HuH-7 (cell line): Measurements from ENCODE around the gene NTRK2.
A peak's percentile ranks its signal among the peaks of the same experiment; 100 is the strongest.

Experiments used
- DNase-seq: peaks from one replicate; pipeline ENCODE4 v3.0.0; 2011; ENCODE audit warnings: low spot score

The NTRK2 gene

DNA sequence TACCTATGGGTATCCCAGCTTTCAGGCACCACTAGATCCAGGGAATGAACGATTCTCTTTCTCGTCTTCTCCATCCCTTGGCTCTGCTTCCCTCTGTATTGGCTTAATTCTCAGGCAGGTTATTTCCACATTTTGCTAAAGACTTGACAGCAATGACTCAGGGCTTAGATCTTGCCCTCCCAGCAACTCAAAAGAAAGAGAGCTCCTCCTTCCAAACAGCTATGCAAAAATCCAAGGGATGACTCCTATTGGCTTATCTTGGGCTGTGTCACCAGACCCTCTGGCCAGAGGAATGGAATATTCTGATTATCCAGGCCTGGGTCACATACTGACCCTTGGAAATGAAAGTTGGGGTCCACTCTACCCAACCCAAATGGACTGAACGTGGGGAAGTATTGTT, 270.2 kb downstream of the NTRK2 start:
- no peak for DNase-seq

DNA sequence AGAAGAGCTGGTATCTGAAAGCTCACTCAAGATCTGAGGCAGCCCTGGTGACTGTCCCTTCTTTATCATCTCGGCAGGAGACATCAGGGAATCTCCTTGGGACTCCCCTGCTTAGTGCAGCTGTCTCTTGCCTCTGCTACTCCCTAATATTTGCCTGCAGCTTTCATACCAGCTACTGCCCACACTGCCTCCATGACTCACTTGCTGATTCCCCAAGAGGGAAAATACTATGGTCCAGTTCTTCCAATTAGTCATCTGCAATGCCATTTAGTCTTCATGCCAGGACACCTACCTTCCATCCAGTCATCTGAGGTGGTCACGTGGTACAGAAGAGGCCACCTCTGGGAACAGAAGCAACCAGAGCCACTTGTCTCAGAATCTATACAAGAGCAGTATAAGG, 270.8 kb downstream of the NTRK2 start:
- no peak for DNase-seq

DNA sequence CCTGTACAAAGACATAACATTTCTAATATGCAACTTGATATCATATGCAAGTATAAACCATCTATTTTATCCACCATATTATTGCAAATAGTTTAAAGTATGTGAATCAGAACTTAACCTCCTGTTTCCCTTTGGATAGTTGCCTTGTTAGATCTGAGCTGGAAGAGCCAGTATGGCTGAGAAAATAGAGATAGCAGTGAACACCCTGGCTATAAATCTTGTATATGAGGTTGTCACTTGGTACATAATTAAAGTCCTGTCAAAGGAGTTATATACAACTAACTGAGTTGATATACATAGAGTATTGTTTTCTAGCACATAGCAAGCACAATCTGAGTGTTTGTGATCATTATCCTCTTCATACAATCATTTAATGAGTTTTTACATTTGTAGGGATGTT, 272.3 kb downstream of the NTRK2 start:
- no peak for DNase-seq

DNA sequence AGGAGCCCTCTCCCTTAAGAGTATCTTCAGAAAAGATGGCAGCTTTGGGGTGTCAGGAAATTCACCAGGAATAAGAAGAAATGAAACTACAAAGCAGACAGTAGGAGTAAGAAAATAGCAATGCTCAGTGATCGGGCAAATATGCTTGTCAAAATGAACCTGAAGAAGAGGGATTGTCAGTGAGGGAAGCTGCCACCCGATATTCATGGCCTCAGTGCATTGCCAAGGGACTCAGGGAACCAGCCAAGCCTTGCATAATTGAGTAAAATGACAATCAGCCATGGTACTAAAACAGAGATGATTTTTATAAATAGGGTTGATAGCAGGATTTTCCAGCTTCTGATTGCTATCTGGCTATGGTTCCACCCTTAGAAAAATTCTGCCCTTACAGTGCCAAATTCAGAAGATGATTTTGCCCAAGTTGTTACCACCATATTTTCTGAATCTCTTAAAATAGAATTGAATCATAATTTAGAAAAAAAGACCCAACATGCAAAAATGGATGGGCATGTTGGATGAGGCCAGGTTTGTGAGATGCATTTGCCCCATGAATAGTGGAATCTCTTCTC, 274.0 kb downstream of the NTRK2 start:
- no peak for DNase-seq

DNA sequence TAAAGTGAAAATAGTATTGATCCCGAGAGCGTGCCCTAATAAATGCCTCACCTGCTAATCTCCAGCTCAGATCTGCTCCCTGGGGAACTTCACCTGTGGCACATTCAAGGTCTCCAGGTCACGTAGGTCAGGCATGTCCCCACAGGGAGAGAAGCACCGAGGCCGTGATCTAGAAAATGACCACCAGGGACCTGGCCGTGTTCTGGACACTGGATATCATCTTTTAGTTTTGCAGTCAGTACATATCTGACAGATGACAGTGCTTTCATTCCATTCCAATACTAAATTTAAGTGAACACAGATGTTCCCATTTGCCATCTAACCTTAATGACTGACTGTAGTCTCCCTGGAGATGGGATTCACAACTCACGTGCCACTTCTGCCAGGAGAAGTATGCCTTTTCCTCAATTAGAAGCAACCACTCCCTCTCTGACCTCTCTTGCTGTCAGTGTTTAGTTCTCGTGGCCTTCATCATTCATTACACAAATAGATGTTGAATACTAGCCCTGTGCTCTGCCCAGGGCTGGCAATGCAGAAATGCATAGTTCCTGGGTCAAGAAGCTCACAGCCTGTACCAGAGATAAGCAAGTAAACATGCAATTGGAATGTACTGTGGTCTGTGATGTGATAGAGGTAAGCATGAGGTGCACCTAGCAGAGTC, 276.5 kb downstream of the NTRK2 start:
- DNase-seq: no peak

DNA sequence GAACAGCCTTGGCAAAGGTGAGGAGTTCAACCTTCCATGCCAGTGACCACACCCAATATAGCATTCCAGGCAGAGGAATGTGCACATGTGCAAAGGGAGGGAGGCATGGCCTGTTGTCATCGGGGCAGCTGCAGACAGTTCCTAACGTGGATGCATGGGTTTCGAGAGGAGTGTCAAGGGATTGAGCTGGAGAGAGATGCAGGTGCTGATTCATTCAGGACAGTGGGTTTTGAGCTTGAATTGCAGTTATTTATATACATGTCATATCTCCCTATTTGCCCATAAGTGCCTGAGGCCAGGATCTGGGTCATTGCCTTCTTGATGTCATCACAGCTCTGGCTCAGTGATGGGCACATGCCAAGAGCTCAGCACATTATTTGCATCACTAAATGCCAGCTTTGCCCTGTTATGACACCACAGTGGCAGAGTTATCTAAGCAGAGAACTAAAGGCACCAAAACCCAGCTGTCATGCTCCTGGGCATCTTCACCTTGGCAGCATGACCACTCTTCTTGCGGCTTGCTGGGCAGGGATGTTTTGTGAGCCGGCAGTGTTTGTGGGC, 278.0 kb downstream of the NTRK2 start:
- no peak for DNase-seq

DNA sequence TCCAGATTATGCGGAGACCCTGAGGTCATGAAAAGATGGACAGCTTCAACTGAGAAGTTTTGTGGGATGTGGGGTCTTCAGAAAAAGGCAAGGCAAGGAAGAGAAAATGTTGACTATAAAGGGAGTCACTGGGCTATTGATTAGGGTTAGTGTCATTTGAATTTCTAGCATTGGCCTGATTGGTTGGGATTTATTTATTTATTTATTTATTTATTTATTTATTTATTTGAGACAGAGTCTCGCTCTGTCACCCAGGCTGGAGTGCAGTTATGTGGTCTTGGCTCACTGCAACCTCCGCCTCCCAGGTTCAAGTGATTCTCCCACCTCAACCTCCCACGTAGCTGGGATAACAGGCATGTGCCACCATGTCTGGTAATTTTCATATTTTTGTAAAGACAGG, 279.7 kb downstream of the NTRK2 start:
- DNase-seq: no peak

DNA sequence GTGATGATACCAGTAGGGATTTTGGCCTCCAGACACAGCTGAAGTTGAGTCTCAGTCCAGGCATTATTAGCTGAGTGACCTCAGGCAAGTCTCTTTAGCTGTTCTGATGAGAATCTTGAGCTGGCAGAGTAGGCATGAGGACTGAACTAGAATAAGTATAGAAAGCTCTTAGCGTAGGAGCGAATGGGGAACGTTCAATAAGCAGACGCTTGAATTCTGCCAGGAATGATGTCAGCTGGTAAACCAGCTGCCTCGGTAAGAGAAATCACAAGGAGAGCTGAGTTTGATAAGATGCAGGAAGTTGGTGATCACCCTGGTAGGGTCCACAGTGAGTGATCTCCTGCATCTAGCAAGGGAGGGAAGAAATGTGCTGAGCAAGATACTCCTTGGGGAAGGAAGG, 280.4 kb downstream of the NTRK2 start:
- no peak for DNase-seq

DNA sequence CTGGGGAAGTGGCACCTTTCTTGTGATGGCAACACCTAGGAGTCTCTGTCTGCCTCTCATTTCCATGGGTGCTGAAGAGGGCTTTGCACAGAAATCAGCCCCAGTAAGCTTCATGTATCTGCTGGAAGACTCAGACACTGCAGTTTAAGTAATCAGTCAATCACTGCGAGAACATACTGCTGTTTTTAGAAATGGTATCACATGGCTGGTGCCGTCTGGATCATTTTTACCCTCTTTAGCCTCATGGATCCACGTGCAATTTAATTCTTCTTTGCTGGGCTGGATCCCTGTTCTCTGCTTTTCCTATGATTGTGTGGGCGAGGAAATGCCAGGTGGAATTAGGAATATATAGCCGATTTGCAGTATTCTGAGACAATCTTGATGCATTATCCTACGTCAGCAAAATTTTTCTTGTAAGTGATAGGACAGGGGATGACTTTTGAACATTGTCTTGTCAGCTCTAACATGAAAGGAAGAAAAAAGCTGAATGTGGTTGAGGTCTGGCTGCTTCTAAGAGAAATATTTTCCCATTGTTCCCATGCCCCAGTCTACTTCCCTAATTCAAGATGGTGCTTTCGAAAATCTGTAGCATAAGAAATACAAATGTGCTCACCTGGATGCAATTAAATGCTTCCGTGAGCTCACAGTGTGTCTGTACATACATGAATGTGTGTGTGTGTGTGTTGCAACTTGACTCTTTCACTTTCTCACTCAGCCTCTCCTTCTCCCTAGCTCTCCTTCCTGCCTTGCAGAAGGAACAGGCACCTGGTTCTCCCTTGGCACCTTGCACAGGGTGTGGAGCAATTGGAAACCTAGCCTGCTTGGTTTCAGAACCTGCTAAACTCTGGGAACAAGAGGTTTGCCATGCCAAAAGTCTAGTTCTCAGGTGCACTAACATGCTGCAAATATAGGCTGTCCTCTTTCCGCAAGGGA, 281.6 kb downstream of the NTRK2 start:
- DNase-seq: no peak

DNA sequence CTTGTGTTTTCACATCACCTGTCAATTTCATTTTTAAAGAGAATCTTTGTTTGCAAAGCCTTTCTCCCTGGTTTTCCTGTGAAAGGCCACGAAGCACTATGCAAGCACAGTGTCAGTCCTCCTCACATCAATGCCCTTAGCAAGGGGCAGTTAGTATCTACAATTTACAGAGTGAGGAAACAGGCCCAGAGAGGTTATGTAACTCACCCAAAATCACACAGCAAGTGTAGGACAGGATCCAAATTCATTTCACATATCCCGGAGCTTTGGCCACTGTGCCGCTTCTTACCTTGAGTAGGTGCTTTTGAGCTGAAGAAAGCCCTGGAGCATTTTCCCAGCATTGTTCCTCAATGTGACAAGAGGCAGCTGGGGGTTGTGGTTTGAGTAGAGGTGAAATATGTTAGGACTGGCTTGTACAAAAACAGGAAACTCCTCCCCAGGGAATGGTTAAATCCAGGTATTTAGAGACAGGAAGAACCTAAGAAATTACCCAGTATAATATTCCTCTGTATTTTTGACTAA, 283.8 kb downstream of the NTRK2 start:
- DNase-seq: no peak

DNA sequence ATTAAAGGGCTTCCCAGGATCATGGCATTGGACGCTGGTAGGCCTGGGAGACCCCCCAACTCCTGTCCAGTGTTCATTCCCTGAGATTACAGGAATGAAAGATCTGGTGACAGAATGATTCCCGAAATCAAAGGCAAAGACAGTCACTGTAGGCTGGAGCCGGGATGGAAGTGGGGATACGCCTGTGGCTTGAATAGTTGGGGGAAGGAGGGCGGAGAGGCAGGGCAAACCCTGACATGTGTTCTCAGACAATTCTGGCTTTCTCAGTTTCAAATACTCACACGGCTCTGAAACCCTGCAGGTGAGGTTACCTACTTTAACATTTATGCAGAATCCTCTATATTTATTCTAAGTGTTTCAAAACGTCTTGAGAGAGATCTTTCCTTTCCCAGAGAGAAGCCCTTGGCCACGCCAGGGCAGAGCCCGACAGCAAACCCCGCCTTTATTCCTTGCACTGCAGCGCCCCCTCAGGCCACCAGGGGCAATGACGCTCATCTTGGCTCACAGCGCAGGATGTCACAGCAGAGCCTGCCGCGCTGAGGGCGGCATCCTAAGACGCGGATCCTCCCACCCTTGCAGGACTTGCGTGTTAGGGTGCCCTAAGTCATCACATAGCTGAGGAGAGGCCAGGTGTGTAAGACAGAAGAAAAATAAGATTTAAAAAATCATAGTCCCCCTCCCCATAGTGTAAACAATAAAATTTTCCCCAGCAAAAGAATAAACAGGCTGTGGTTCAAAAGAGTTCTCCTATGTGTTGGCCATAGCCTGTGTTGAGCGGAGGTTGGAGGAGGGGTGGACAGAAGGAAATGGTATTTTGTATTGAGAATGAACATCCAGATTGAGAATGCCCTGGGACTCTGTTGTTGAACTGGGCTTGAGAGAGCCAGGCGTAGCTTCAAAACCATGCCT, 284.5 kb downstream of the NTRK2 start:
- peak; percentile 68 for DNase-seq

DNA sequence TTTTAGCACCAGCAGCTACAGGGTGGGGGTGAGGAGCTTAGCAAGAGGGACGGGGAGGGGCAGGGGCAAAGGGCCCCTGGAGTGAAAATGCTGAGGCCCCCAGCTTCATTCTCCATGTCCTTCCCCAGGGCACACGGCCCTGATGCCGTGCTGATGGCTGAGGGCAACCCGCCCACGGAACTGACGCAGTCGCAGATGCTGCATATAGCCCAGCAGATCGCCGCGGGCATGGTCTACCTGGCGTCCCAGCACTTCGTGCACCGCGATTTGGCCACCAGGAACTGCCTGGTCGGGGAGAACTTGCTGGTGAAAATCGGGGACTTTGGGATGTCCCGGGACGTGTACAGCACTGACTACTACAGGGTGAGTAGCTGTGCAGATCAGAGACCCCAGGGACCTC, 285.6 kb downstream of the NTRK2 start:
- DNase-seq: no peak

DNA sequence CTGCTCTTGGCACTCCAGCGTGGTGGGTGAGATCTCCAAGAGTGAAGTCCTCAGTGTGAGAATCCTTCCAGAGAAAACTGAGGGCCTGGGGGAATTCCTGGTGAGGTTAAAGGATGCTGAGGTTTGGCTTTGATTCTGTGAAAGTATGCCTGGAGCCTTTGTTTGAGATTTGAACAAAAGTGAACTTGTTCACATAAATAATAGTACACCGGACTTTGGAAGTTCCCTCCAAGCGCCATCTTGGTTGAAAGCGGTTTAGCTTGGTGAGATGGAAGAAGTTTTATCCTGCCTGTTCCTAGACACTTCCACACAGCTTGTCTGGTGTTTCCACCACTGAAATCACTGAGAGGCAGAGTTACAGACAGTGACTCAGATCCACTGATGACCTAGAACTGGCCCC, 286.4 kb downstream of the NTRK2 start:
- no peak for DNase-seq

DNA sequence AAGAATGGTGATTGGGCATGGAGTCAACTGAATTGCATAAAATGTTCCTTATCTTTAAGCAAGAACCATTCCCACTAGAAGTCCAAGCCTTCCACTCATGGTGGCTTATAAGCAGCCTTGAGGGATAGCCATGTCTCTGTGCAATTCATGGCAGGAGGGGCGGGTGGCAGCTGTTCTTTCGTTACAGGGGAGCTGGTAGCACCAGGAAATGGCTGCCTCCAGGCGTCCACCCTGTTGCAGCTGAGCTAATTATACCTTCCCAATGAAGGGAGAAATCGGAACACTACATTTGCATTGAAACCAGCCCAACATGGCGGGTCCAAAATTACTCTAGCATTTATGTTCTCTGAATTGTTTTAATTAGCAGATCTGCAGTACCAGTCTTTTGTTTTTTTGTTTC, 289.8 kb downstream of the NTRK2 start:
- no peak for DNase-seq

DNA sequence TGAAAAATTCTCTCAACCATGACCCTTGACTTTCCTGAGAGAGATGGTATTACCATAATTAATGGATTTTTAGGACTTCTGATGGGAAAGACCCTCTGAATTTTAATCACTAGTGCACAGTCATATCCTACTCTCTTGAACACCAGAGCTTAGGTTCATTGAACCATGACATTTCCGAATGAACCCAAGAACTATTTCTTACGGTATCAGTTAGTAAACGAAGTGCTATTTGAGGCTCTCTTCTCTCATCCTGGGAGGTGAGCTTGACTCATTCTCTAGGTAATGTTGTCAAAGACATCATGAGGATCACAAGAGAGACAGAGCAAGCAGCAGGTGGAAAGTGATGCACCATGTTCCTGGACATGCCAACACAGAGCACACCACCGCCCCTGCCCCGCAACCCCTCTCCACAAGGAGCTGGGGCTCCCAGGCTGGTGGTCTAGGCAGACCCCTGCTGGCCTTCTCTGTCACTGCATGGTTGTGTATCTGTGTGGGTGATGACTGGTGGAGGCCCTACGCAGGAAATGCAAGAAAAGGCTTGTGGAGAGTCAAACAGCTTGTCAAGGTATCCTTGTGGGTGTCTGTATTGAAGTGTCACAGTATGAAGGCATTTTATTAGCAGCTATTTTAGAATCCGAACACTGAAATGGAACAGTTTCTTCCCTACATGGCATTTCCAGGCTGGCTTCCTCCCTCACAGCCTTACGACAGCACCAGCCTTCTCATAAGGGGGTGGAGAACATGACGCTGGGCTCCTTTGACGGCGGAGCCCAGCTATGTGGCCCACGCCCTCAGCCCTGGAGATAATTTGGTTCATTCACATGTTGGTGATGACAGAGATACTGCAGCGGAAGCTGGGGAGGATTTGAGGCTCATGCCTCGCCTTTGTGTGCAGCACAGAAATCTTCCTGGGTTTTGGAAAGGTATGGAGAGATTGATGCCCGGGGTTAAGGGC, 297.6 kb downstream of the NTRK2 start:
- no peak for DNase-seq

DNA sequence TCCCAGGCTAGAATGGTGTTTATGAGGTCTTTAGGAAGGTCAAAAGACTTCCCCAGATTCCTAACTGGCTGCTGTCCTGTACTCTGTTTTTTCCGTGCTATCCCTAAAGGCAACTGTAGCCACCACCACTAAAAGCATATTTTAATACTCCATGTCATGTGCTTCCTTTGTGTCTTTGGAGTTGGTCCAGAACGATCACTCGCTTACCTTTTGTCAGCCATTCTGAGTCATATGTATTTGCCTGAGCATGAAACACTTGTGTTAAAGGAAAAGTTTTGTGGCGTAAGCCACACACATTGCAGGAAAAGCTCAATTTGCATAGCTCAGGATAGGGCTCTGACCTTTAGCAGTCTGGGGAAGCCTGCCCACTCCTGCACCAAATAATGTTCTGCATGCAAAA, 299.6 kb downstream of the NTRK2 start:
- no peak for DNase-seq

DNA sequence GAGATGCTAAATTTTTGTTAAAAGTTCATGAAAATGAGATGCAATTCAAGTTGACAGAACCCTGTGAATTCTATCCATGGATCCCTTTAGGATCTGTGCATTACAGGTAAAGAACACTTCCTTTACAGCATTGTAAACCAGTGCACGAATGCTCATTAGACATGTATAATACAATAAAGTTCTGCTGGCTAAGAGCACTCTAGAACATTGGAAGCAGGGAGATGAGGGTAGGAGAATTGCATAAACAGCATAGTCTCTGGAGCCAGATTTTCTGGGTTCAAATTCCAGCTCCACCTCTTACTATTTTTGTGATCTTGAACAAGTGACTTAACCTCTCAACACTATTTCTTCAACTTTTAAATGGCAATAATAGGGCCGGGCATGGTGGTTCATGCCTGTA, 300.2 kb downstream of the NTRK2 start:
- no peak for DNase-seq

DNA sequence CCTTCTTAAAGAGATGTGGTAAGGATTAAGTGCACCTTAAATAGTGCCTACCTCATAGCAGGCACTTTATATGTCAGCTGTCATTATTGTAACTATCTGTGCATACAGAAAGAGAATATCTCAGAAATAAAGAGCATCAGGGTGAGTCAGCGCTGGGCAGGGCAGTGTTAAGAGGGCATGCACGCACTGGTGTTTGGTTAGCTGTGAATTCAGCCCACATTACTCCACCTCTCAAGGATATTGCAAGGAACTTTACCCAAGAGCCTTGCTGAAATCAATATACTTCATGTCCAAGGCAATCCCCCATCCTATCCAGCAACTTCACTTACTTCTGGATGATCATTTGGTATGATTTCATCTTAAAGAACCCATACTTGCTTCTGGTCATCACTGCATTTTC, 300.9 kb downstream of the NTRK2 start:
- DNase-seq: no peak

DNA sequence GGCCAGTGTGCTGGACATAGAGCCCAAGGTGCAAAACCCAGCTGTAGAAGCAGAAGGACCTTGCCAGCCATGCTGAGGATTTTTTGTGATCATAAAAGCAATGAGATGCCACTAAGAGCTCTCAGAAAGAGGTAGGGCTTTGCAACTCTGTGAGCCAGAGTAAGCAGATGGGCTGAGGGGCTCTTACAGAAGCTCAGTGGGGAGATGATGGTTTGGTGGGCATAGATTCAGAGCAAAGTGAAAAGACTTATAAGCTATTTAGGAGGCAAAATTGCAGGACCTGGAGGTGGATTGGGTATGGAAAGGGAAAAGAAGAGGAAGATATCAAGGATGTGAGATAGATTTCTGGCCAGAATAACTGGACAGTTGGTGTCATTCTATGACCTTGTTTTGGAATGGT, 302.0 kb downstream of the NTRK2 start:
- no peak for DNase-seq

DNA sequence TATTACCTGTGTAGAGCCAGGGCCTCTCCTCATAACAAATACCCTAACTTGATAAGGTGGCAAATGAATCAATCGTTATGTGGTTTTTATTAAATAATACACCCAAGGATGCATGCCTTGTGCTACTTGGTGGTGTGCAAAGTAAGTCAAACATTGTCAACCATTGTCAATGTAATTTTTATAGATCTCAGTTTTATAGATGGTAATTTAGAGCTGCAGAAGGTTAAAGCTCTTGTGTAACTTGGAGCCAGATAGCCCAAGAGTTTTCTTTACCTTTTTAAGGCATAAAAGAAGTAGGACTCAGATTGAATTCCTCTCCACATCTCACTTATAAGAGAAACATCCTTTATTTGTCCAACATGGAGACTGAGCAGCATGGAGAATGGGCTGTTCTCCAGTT, 304.7 kb downstream of the NTRK2 start:
- no peak for DNase-seq

DNA sequence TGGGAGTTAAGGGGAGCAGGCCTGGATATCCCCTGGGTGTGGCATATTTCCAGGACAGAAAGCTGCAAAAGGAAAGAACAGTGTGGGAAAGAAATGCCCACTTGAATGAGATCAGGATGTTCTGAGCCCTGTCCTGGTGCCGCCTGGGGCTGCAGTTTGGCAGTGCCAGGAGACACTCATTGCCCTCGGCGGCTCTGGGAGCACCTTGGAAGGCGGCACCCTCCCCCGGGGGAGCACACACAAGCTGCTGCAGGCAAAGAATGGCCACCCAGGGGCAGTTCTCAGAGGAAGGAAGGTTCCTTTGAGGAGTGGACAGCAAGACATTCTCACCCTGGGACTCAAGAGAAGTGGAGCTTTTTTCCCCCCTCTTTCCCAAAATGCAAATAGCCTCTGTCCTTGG, 305.3 kb downstream of the NTRK2 start:
- no peak for DNase-seq
